ENCODE measurements around the gene CDC73. TPM values are rescaled to one million over a fixed set of nuclear protein-coding genes. Genes with fewer than 3 reads are reported as not detected.

Gene CDC73
- total RNA-seq, 1 experiment from 2014 or later, result 85.8 TPM

GRCh38 chr1:193131266-193131860 is 9.5 kb downstream of the CDC73 start:
- no peak for TF ChIP-seq CTCF (IDR thresholded peaks at IDR 0.05; ENCODE audit: unreplicated experiment)
- Mint-ChIP-seq H3K4me1 (ENCODE audit: insufficient read depth, unreplicated experiment) (peaks cover 11% of the 10 kb centered on the region), H3K27ac (ENCODE audit: low read depth, unreplicated experiment) (peak overlapping the region; percentile 6), H3K36me3 (ENCODE audit: insufficient read depth, unreplicated experiment) (peaks cover 89% of the 10 kb centered on the region), H3K9me3 (ENCODE audit: unreplicated experiment) (no peaks in the 10 kb centered on the region), H3K4me3 (ENCODE audit: unreplicated experiment) (no peak overlapping the region), H3K27me3 (ENCODE audit: insufficient read depth, unreplicated experiment) (no peaks in the 10 kb centered on the region)
- ChIA-PET CTCF (no interaction called here), POLR2A (interaction anchor here (0.8 to 1.0 kb wide), 2 partner anchors 9 to 12 kb away, joined by 3 read pairs; no protein-coding TSS in a partner anchor)
- BruUV-seq (replicated peaks), result no TSS peak
- intact Hi-C loops (cut with micrococcal nuclease), result no loop called here
- DNase-seq (ENCODE audit: unreplicated experiment), result no peak

- ChIA-PET POLR2A (no interaction called here), CTCF (no interaction called here)
- Mint-ChIP-seq H3K4me3 (ENCODE audit: unreplicated experiment) (no peak overlapping the region), H3K9me3 (ENCODE audit: unreplicated experiment) (no peaks in the 10 kb centered on the region), H3K27ac (ENCODE audit: low read depth, unreplicated experiment) (no peak overlapping the region), H3K4me1 (ENCODE audit: insufficient read depth, unreplicated experiment) (no peaks in the 10 kb centered on the region), H3K27me3 (ENCODE audit: insufficient read depth, unreplicated experiment) (no peaks in the 10 kb centered on the region), H3K36me3 (ENCODE audit: insufficient read depth, unreplicated experiment) (peaks cover 94% of the 10 kb centered on the region)
- intact Hi-C loops (cut with micrococcal nuclease), result no loop called here
- BruUV-seq (replicated peaks), result no TSS peak
- no peak for TF ChIP-seq CTCF (IDR thresholded peaks at IDR 0.05; ENCODE audit: unreplicated experiment)
- no peak for DNase-seq (ENCODE audit: unreplicated experiment)
Observed at GRCh38 chr1:193140254-193140653, 18.4 kb downstream of the CDC73 start.

- CTCF ChIA-PET, result interaction anchor here (1.2 to 3.0 kb wide), 2 partner anchors 15 to 97 kb away, joined by 3 to 14 read pairs; no protein-coding TSS in a partner anchor
Observed at GRCh38 chr1:193141804-193142203, 20.0 kb downstream of the CDC73 start.

GRCh38 chr1:193142409-193142808 is 20.6 kb downstream of the CDC73 start:
- intact Hi-C loops (cut with micrococcal nuclease), result no loop called here
- no peak for TF ChIP-seq CTCF (IDR thresholded peaks at IDR 0.05; ENCODE audit: unreplicated experiment)
- Mint-ChIP-seq H3K4me3 (ENCODE audit: unreplicated experiment) (no peak overlapping the region), H3K27ac (ENCODE audit: low read depth, unreplicated experiment) (no peak overlapping the region), H3K27me3 (ENCODE audit: insufficient read depth, unreplicated experiment) (no peaks in the 10 kb centered on the region), H3K4me1 (ENCODE audit: insufficient read depth, unreplicated experiment) (no peaks in the 10 kb centered on the region), H3K9me3 (ENCODE audit: unreplicated experiment) (no peaks in the 10 kb centered on the region), H3K36me3 (ENCODE audit: insufficient read depth, unreplicated experiment) (peaks cover 95% of the 10 kb centered on the region)
- CTCF ChIA-PET, result interaction anchor here (1.0 to 3.0 kb wide), 5 partner anchors 7 to 96 kb away, joined by 3 to 14 read pairs (median 4); no protein-coding TSS in a partner anchor
- no TSS peak for BruUV-seq (replicated peaks)
- POLR2A ChIA-PET, result interaction anchor here (1.0 to 2.0 kb wide), 3 partner anchors 10 to 19 kb away, joined by 3 to 6 read pairs (median 4); no protein-coding TSS in a partner anchor
- DNase-seq (ENCODE audit: unreplicated experiment), result no peak

More at GRCh38 chr1:193141804-193142203, 20.0 kb downstream of the CDC73 start:
- no peaks in the 10 kb centered on the region for H3K27me3 Mint-ChIP-seq (ENCODE audit: insufficient read depth, unreplicated experiment)
- H3K27ac Mint-ChIP-seq (ENCODE audit: low read depth, unreplicated experiment), result no peak overlapping the region
- DNase-seq (ENCODE audit: unreplicated experiment), result no peak
- H3K36me3 Mint-ChIP-seq (ENCODE audit: insufficient read depth, unreplicated experiment), result peaks cover 93% of the 10 kb centered on the region
- intact Hi-C loops (cut with micrococcal nuclease), result no loop called here
- H3K4me3 Mint-ChIP-seq (ENCODE audit: unreplicated experiment), result no peak overlapping the region
- no peaks in the 10 kb centered on the region for H3K9me3 Mint-ChIP-seq (ENCODE audit: unreplicated experiment)
- POLR2A ChIA-PET, result interaction anchor here (1.0 to 2.0 kb wide), 2 partner anchors 14 to 19 kb away, joined by 3 to 6 read pairs; no protein-coding TSS in a partner anchor
- no peak for TF ChIP-seq CTCF (IDR thresholded peaks at IDR 0.05; ENCODE audit: unreplicated experiment)
- H3K4me1 Mint-ChIP-seq (ENCODE audit: insufficient read depth, unreplicated experiment), result no peaks in the 10 kb centered on the region
- BruUV-seq (replicated peaks), result no TSS peak
